HuH-7 (cell line): Measurements from ENCODE around the gene CCDC17.
"Not testable (repeated sequence)": the region's sequence is repeated elsewhere in the genome, so short reads cannot be mapped to it uniquely, and the experiment has no call there.

Source experiments
- DNase-seq: peaks from one replicate; pipeline ENCODE4 v3.0.0; 2011; ENCODE audit warnings: low spot score

CCDC17 gene

DNA sequence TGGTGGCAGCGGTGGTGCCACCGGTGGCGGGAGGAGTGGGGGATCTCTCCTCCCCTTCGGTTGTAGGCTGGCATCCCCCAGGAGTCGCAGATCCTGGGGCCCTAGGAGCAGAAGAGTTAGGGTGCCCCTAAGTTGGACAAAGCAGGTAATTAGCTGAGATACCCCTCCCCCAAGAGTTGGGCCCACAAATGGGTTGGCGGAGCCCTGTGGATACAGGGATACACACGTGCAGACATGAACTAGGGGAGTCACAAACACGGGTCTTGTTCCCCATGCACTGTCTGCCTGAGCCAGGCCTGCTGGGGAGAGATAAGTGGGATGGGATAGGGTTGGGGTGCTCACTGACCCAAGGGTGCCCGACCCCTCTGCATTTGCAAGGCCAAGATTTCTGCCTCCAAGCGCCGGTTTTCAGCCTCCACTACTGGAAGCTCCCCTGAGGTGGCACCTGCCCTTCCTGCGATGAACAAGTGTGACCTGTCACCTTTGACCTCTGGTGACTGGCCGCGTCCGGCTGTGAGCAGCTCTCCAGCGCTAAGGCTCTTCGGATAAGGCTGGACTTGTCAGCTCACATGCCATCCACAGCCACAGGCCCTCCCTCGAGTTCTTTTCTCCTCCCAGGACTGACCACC lies 1.8 kb downstream of the CCDC17 start:
- DNase-seq = no peak

DNA sequence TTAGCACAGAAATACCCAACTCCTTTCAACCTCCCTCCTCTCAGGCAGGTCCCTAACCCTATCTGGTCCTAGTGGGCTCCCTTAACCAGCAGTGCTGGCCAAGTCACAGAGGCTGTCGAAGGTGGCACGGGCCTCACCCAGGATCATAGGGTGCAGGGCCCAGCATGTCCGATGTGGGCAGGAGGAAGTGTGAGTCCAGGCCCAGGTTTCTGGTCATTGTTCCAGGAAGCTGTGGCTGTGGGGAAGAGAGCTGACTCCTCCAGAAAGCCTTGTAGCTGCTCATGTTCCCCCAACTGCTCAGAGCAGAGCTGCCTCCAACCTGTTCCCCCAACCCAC lies 2.4 kb downstream of the CCDC17 start:
- no peak for DNase-seq

DNA sequence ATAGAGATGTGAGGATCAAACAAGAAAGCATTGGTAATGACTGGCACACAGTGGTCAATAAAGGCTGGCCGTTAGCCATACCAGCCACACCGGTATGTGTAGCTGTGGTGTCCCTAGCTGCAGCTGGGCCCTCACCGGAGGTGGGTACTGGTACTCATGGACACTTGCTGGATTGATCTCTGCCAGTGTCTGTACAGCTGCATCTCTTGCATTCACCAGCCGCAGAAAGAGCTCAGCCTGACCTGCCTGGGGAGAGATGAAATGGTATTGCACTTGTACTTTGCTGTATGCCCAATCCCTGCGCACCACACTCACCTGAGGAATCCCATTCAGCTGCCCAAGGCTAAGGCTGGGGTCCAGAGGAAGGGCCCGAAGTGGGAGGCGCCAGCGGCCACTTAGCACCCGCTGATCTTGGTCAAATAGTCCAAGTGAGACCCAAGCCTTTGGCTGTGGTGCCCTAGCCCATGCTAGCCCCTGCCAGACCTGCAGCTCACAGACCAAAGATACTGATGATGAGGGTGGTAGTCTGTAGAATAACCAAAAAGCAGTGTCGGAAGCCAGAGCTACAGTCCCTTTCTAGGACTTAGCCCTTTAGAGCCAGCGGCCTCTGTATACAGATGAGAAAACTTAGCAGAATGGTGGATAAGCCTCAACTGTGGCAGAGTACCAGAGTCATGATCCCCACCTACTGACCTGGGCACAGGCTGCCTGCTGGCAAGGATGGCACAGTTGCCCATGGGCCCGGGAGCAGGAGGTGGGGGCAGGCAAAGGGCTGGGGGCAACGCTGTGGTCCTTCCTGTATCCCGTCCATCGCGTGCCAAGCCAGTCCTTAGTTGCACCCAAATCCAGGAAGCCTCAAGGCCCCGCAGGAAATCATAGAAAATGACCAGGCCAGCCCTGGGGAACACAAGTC lies 3.0 kb downstream of the CCDC17 start:
- DNase-seq = no peak

DNA sequence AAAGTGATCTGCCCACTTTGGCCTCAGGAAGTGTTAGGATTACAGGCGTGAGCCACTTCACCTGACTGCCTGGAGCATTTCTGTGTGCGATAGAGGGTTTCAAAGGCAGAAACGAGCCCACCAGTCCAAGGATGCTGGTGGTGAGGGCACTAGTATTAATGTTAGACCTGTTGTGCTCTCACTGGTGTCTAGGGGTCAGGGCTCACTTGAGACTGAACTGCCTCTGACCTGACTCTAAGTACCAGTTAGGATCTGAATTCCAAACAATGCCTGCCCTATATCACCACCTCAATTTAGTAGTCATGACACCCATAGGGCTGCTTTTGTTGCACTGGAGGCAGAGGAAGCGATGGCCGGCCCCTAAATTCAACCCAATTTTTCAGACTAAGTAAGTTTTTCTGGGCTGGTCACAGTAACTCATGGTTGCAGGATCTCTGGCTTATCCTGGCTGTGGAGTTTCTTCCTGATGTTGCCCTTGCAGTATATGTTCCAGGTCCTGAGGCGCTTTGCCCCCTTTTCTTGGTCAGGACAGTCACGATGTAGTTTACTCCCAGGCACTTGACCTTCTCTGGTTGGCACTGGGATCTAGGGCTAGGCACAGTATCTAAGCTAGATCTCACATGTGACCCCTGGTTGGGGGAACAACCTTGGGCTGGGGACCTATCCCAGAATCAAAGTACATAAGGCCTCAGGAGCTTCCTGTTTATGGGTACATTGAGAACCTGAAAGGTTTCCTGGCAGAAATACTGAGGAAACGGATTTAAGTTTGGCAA lies 4.5 kb downstream of the CCDC17 start:
- no peak for DNase-seq

DNA sequence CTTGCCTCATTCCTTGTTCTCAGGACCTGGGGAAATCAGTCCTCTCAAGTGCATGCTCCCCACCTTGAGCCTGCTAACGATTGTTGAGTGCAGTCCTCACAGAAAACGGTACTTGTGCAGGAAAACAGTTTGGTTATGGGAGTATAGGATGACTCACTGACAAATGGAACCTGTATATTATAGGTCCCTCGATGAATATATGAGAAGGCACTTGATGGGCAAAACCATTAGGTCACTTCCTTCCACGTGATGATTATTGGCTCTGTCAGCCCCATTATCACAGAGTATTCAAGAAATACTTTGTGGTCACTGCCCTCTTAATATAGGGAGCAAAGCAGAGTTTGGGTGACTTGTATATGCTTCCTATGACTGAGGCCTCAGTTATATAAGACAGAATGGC lies 6.2 kb downstream of the CCDC17 start:
- DNase-seq = no peak

DNA sequence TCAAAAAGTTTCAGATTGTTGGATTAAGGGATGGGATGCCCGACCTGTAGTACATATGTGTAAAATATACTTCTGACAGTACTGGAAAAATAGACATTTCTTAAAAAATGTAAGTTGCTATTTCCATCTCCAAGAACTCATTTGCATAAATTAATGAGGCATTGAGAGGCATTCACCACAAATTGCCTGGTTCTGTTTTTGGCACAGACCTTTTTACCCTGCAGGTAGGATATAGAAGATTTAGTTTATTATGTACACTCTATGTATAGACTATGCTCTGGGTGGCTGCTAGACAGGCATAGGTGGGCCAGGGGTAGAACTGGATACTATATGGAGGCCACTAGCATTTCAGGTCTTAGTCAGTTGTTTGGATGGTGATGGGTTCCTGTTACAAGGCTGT lies 8.0 kb downstream of the CCDC17 start:
- DNase-seq = no peak

DNA sequence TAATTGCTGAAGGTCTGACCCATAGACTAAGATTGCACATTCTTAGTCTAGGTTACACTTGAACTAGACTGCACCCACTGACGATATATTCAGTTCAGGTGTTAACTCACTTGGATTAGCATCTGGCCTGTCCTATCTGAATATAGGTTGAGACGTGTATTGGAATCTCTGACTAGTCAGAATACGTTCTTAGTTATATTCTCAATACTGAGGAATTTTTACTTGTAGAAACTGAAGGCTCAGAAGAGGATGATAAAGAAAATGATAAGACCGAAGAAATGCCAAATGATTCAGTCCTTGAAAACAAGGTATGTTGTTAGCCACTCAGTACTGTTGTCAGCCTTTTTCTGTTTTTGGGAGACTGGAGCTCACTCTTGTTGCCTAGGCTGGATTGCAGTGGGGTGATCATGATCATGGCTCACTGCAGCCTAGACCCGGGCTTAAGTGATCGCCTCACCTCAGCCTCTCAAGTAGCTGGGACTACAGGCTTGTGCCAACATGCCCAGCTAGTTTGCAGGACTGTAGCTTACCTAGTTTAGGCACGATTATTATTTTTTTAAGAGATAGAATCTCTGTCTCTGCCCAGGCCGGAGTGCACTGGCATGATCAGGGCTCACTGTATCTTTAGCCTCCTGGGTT lies 10.8 kb downstream of the CCDC17 start:
- no peak for DNase-seq

DNA sequence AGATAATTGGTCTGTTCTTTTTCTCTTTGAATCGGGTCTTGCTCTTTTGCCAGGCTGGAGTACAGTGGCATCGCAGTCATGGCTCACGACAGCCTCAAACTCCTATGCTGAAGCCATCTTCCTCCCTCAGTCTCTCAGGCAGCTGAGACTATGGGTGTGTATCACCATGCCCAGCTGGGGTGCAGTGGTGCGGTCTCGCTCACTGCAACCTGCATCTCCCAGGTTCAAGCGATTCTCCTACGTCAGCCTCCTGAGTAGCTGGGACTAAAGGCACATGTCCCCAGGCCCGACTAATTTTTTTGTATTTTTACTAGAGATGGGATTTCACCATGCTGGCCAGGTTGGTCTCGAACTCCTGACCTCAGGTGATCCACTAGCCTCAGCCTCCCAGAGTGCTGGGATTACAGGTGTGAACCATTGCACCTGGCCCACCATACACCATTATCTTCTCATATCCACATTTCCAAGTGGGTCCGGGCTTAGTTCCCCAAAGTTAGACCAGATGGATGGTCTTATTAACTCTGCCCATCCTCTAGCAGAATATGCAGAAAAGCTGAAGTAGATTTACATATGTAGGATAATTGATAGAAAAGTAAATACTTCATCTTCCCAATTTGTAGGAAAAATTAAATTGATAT lies 13.1 kb downstream of the CCDC17 start:
- DNase-seq = no peak

DNA sequence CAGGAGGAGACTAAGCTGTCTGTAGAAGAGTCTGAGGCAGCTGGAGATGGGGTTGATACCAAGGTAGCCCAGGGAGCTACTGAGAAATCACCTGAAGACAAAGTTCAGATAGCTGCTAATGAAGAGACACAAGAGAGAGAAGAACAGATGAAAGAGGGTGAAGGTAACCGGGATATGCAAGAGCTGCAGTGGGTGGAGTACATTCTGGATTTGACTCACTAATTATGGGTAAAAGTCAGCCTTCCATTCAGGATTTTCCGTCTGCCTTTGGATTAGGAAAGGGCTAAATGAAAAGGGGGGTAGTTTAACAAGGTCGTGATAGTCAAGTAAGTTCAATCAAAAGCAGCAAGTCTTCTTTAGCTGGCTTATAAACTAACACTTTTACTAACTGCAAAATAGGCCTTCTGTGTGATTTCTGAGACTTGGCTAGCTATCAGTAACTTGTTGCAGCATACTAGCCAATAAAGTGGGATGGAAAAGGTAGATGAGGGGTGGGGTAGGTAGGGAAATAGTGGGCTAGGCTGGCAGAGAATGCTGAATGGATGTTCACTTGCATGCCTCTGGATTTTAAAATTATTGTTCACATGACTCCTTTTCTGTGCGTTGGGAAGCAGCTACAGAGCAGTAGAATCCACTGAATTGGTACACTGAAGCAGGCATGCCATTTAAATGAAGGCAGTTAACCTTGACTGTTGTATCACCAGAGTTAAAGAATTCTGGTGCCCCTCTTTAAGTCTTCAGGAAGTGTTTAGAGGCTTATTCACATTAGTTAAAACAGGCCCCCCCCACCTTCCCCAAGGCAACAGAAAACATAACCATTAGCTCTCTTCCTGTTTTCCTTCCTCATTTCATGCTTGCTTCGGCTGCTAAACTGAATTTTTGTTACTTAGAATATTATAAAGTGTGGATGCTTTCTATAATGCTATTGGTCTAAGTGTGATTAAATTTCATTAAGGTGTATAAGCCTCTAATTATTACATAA lies 15.4 kb downstream of the CCDC17 start:
- DNase-seq = no peak

DNA sequence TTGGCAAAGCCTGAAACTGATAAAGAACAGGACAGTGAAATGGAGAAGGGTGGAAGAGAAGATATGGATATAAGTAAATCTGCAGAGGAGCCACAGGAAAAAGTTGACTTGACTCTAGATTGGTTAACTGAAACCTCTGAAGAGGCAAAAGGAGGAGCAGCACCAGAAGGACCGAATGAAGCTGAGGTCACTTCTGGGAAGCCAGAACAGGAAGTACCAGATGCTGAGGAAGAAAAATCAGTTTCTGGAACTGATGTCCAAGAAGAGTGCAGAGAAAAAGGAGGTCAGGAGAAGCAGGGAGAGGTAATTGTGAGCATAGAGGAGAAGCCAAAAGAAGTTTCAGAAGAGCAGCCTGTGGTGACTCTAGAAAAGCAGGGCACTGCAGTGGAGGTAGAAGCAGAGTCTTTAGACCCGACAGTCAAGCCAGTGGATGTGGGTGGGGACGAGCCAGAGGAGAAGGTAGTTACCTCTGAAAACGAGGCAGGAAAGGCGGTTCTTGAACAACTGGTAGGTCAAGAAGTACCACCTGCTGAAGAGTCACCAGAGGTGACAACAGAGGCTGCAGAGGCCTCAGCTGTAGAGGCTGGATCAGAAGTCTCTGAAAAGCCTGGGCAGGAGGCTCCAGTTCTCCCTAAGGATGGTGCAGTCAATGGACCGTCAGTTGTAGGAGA lies 16.3 kb downstream of the CCDC17 start:
- no peak for DNase-seq

DNA sequence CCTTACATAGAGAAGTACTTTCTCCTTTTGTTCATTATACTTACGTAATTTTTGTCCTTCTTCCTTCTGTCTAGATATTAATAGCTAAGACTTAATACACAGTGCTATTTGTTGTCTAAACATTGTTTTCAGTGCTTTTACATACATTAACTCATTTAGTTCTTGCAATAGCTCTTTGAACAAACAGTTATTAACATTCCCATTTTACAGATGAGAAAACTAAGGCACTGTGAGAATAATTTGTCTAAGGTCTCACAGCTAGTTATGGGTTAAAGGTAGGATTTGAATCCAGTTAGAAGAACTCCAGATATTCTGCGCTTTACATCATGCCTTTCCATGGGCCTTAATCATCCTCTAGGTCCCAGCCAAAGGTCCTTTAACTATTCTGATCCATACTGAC lies 19.6 kb downstream of the CCDC17 start:
- no peak for DNase-seq

DNA sequence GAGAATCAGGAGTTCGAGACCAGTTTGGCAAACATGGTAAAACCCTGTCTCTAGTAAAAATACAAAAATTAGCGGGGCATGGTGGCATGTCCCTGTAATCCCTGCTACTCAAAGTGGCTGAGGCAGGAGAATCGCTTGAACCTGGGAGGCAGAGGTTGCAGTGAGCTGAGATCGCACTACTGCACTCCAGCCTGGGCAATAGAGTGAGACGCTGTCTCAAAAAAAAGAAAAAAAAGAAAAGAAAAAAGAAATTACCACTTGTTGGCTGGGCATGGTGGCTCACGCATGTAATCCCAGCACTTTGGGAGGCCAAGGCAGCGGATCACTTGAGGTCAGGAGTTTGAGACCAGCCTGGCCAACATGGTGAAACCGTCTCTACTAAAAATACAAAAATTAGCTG lies 27.1 kb downstream of the CCDC17 start:
- not testable (repeated sequence) for DNase-seq

DNA sequence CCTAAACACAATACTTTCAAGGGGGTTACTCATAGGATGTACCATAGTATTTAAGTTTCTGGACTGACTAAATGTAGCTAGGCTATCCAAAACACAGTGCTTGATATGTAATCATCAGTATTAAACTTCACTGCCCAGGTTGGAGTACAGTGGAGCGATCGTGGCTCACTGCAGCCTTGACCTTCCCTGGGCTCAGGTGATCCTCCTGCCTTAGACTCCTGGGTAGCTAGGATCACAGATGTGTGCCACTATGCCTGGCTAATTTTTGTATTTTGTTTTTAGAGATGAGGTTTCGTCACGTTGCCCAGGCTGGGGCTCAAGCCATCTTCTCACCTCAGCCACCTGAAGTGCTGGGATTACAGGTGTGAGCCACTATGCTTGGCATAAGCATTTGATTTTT lies 29.4 kb downstream of the CCDC17 start:
- DNase-seq = no peak

DNA sequence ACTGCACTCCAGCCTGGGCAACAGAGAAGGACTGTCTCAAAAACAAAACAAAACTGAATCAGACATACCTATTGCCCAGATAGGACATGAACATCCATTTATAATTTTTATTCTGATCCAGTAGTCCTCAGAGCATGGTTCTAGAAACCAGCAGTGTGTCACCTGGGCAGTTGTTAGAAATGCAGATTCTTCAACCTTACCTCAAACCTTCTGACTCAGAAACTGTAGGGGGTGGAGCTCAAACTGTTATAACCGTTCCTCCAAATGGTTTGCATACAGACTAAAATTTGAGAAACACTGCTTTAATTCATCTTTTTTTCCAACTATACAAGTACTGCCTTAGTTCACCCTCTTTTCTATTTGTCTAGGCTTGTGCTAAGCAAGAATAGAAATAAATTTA lies 34.0 kb downstream of the CCDC17 start:
- no peak for DNase-seq

DNA sequence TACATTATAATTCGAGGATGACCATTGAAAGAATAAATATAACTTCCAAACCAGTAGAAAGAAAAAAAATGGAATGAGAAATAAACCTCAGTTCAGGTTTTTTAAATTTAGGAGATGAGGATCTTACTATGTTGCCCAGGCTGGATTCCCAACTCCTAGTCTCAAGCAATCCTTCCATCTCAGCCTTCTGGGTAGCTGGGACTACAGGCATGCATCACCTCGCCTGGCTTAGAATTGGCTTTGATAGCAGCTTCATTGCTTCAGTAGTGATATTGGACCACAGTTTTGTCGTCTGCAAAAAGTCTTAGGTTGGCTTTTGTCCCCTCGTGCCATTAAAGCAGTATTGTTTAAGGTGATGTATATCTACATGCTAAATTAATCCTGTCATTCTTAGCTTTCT lies 37.1 kb downstream of the CCDC17 start:
- DNase-seq = no peak

DNA sequence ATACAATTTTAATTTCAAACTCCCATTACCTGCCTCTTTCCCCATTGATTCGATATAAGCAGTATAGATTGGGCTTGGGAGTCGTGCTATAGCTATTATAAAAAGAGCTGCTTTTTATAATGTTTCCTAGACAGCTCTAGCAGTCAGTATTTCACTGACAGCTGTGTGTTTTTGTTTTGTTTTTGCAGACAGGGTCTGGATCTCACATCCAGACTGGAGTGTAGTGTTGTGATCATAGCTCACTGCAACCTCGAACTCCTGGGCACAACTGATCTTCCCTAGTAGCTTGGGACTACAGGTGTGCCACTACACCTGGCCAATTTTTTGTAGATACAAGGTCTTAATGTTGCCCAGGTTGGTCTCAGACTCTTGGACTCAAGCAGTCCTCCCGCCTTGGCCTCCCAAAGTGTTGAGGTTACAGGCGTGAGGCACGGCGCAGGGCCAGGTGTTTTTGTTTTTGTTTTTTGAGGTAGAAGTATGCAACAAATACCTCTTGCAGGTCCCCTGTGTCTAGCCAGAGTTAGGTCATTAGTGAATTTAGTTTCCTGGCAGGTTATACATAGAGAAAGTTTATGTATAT lies 38.3 kb downstream of the CCDC17 start:
- DNase-seq = no peak

DNA sequence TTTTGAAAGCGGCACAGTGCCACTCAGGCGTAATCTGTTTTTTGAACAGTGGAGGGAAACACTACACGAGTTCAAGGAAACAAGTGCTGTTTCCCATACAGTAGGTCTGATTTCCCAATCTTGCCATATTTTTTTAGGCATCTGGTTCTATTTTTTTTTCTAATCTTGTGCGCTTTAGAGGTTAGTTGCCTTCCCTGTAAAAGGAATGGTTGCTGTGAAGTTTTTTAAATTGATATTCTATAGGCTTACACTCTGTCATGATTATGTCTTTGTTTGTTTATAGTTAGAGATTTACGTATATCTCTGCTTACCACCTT lies 38.8 kb downstream of the CCDC17 start:
- DNase-seq = no peak

DNA sequence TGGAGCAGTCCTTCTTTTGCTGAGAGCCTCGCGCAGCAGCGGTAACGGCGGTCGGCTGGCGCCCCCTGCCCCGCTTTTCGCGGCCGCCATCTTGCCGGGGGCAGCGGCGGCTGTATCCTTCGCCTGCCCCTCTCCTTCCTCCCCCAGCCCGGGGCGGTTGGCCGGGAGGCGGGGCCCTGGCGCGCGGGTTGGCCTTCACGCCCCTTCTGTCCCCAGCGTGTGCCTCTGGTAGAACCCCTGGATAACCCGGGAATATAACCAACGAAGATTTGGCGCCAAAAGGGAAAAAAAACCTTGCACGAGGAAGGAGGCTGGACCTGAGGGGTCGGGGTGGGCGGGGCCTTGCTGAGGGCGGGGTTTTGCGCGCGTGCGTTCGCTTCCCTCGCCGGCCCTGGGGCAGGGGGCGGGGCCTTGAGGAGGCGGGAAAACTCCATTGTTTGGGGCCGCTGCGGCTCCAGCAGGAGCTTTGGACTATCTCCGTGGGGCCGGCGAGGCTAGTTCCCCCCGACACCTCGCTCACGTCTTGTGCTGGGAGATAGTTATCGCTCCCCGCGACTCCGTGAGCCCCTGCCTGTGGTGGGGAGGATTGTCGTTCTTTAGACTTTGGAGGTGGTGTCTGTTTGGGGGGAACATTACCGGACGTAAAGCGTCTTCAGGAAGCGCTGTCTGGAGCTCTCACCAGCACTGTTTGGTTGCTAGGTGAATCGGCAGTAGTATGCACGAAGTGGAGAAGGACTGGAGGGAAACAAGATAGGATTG lies 39.3 kb downstream of the CCDC17 start:
- peak; percentile 87 for DNase-seq

DNA sequence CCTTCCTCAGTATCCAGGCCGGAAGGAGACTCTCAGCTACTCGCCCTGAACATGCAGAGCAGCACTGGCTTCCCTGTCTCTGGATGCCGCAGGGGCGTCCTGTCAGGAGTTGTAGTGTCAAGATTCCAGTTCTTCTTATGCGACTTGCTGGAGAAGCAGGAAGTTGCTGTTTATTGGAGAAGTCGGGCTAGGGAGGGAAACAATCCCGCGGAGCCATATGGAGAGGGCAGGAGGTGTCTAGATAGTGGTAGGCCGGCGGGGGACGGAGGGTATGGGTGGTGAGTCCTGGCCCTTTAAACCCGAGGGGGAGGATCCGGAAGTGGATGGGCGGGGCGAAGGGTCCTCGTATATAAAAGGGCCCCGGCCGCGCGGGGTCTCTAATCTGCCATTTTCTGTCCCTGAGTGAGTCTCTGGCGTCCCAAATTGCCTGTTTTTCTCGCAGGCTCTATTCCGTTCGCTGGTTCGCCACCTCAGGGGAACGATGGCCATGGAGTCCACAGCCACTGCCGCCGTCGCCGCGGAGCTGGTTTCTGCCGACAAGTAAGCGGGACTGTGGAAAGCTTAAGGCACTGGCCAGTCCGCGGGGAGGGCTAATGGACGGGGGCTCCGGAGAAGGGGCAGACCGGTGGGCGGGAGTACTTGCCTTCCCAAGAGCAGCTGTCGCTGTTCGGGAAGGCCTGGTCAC lies 40.0 kb downstream of the CCDC17 start, which contains the start of gene NASP:
TSS of gene NASP (plus strand) at position 376 of the 685 bp plus-strand sequence. CDS start at position 482, 106 bp downstream.
- peak; percentile 83 for DNase-seq
